GM19455 (cell line): Measurements from ENCODE around the gene LRP1-AS.

Source experiments
- ATAC-seq: cut with Tn5 transposase; IDR thresholded peaks from one replicate; pipeline ENCODE4 v1.9.1; 2021; ENCODE audit not compliant: unreplicated experiment

LRP1-AS gene

GRCh38 chr12:57142121-57142520, 5.3 kb downstream of the LRP1-AS start:
- no peak for ATAC-seq

GRCh38 chr12:57141249-57141648, 6.2 kb downstream of the LRP1-AS start:
- no peak for ATAC-seq

DNA sequence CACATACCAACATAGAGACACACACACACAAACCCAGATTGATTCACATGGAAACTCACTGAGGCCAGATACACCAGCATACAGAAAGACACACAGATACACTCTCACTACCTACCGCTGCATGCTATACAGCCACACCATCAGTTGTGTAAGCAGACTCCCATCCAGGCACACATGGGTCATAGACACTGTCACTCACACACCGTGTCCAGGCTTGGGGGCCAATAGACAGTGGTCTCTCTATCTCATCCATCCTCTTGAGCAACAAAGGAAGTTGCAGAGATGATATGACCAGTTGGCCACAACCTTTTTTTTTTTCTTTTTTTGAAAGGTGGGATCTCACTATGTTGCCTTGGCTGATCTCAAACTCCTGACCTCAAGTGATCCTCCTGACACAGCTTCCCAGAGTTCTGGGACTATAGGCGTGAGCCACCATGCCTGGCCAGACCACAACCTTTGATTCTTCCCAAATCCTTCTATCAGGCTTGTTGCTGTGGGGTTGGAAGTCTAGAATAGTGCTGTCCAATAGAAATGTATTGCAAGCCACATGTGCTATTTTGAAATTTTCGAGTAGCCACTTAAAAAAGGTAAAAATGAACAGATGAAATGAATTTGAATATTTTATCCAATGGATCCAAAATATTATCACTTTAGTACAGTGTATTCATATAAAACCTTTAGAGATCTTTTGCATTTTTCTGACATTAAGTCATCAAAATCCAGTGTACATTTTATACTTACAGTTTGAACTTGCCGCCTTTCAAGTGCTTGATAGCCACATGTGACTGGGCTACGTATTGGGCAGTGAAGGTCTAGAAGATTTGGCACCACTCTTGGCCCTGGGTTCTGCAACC, 7.4 kb downstream of the LRP1-AS start:
- ATAC-seq, result no peak

GRCh38 chr12:57138526-57139272, 8.7 kb downstream of the LRP1-AS start:
- ATAC-seq, result no peak

DNA sequence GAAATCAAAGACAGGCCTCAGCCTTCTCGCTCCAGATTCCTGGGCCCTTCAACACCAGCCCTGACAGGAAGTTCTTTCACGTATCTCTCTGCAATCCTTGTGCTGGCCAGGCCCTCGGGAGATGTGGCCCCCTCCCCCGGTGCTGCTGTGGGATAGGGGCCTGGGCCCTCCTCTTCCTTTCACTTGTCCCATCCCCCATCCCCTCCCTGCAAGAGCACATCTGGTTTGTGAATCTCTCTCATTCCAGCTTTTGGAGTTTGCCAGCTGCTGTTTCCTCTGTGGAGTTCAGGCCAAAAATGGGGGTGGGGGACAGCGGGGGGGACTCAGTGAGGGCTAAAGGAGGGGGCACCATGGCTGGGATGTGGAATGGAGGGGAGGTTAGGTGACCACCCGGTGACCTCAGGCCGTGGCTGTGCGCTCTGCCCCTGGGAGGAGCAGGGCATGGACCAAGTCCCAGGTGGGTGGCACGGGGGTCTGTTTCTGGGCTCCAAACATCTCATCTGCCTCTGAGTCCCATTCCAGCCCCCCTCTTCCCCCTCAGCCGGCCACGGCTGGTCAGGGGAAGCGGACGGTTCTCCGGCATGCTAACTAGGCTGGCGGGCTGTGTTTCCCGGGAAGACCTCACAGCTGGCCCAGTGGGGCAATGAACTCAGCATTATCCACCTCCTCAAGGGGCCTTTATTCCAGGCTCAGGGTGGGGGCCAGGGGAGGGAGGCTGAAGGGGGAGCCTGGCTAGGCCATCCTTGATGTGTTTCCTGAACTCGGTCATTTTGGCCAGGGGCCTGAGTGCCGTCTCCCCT, 11.7 kb downstream of the LRP1-AS start:
- no peak for ATAC-seq

- ATAC-seq, result no peak
Measured at GRCh38 chr12:57134949-57135348, 12.5 kb downstream of the LRP1-AS start.

DNA sequence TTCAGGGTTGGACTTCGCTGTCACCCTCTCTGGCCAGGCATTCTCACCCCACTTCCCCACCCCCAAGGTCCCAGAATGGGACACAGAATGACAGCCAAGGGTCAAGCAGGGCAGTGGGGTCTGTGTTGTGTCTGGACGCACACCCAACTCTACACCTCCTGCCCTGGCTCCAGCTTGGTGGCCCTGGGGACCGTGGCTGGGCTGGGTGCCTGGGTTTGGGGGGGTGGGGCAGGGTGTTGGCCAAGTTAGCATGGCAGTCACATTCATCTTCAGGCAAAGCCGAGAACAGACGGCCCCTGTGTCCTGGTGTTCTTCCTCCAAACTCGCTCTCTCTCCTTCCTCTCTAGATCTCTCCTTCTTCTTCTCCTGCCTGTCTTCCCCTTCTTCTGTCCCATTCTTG, 13.5 kb downstream of the LRP1-AS start:
- ATAC-seq, result no peak

- ATAC-seq, result no peak
Measured at GRCh38 chr12:57133013-57133569, 14.3 kb downstream of the LRP1-AS start.

- no peak for ATAC-seq
Measured at GRCh38 chr12:57131896-57132744, 15.3 kb downstream of the LRP1-AS start.

GRCh38 chr12:57130941-57131340, 16.5 kb downstream of the LRP1-AS start:
- no peak for ATAC-seq

- ATAC-seq, result no peak
Measured at GRCh38 chr12:57129889-57130288, 17.5 kb downstream of the LRP1-AS start.

DNA sequence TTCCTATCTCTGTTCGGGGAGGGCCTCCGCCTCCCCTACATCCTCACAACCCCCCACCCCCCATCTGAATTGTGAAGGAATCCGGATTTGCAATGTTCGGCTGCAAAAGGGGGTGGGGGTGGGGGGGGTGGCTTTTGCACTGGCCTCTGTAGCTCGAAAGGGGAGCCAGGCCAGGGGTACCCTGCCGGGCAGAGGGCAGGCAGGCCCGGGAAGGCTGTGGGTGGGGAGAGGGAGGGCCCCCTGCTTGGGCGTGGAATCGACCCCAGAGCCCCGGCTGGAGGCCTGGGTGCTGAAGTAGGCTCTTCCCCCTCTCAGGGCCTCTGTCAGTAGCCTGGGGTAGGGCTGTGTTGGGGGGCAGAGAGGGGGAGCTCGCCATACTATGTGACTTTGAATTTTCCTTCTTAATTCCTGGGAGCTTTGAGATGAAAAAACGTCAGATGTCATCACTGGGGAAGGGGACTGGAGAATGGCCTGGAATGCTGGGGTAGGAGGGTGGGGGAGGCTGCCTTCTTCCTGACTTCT, 18.0 kb downstream of the LRP1-AS start:
- ATAC-seq, result no peak

GRCh38 chr12:57128519-57129247, 18.7 kb downstream of the LRP1-AS start:
- no peak for ATAC-seq

GRCh38 chr12:57127726-57128518, 19.5 kb downstream of the LRP1-AS start, which contains the start of gene LRP1:
TSS of gene LRP1 (plus strand) at chr12:57128483. CDS start at chr12:57128965, 482 bp downstream.
- ATAC-seq, result no peak

GRCh38 chr12:57127101-57127725, 20.2 kb downstream of the LRP1-AS start:
- no peak for ATAC-seq

DNA sequence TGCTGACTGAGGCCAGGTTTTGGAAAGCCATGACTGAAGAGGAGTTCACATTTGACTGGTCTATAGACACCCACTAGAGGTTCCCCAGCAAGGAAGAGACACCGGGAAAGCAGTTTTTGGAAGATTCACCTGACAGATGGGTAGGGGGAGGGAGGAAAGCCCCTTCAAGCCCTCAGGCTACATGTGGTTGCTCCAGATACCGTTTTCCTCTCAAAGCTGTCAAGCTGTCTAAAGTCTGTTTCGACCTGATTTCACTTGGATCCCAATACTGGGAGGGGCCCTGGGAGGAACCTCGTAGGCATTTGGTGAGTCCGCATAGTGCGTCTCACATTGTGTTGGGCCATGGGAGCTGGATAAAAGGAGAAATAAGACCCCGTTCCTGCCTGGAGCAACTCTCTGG, 20.9 kb downstream of the LRP1-AS start:
- ATAC-seq, result no peak

DNA sequence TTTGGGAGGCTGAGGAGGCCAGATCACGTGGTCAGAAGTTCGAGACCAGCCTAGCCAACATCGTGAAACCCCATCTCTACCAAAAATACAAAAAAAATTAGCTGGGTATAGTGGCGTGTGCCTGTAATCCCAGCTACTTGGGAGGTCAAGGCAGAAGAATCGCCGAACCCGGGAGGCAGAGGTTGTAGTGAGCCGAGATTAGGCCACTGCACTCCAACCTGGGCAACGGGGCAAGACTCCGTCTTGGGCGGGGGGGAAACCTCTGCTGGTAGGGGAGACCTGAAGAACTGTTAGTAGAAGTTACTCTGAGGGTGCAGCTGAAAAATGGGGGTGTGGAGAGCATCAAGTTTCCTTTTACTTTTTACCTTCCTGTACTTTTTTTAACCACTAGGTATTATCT, 21.4 kb downstream of the LRP1-AS start:
- no peak for ATAC-seq
